Liver (tissue), 9 donors: Measurements from ENCODE around the gene SNU13. TPM values are rescaled to one million over a fixed set of nuclear protein-coding genes. Genes with fewer than 3 reads are reported as not detected.

Experiments
- DNase-seq: peaks from one replicate; pipeline ENCODE4 v3.0.0-alpha.2; 2017; ENCODE audit warnings: low spot score
- H3K27ac ChIP-seq, 2 donors: one replicate each; pipeline ENCODE4 v1.7.0; 2013; ENCODE audit warnings: inconsistent platforms in 2 of 2, low read length in 2 of 2, control low read depth in 1 of 2, low read depth in 1 of 2, mild to moderate bottlenecking in 1 of 2
- H3K27me3 ChIP-seq, 4 donors: one replicate each; pipeline versions ENCODE4 v1.6.1 to v1.7.0; 2013; ENCODE audit warnings: low read length in 3 of 4, inconsistent platforms in 1 of 4, mild to moderate bottlenecking in 1 of 4, moderate library complexity in 1 of 4; ENCODE audit not compliant: control insufficient read depth in 4 of 4, insufficient read depth in 4 of 4
- H3K36me3 ChIP-seq, 4 donors: one replicate each; pipeline versions ENCODE4 v1.6.1 to v1.7.0; 2013; ENCODE audit warnings: low read length in 3 of 4, mild to moderate bottlenecking in 3 of 4, low read depth in 1 of 4, moderate library complexity in 1 of 4; ENCODE audit not compliant: control insufficient read depth in 4 of 4, insufficient read depth in 3 of 4
- H3K4me1 ChIP-seq, 4 donors: one replicate each; pipeline versions ENCODE4 v1.6.1 to v1.7.0; 2013; ENCODE audit warnings: low read length in 3 of 4, mild to moderate bottlenecking in 3 of 4, moderate library complexity in 1 of 4; ENCODE audit not compliant: control insufficient read depth in 4 of 4, insufficient read depth in 4 of 4
- H3K4me3 ChIP-seq, 3 donors: one replicate each; pipeline versions ENCODE4 v1.6.1 to v1.7.0; 2013; ENCODE audit warnings: low read length in 3 of 3, control low read depth in 1 of 3, low read depth in 1 of 3, mild to moderate bottlenecking in 1 of 3
- H3K9ac ChIP-seq, 2 donors: one replicate each; pipeline ENCODE4 v1.7.0; 2013; ENCODE audit warnings: low read length in 2 of 2, mild to moderate bottlenecking in 2 of 2, moderate library complexity in 2 of 2, control low read depth in 1 of 2, low read depth in 1 of 2
- H3K9me3 ChIP-seq, 4 donors: one replicate each; pipeline versions ENCODE4 v1.6.1 to v1.7.0; 2013; ENCODE audit warnings: low read length in 3 of 4; ENCODE audit not compliant: control insufficient read depth in 4 of 4
- ATF3 ChIP-seq: IDR thresholded peaks from 2 replicates; pipeline ENCODE4 v1.6.1; 2016; ENCODE audit warnings: antibody characterized with exemption
- CTCF ChIP-seq: fragments of 150-350 bp; IDR thresholded peaks from 2 replicates; pipeline ENCODE4 v1.5.1; 2017; ENCODE audit warnings: improper control_type of control experiment, low read depth, low read length; ENCODE audit not compliant: missing input control
- EGR1 ChIP-seq, 2 donors: IDR thresholded peaks; 2 replicates each; pipeline ENCODE4 v1.6.1; 2016 to 2018; ENCODE audit warnings: antibody characterized with exemption in 2 of 2, low read depth in 2 of 2
- FOXA2 ChIP-seq: IDR thresholded peaks from 2 replicates; pipeline ENCODE4 v1.6.1; 2016; ENCODE audit warnings: antibody characterized with exemption
- HNF4A ChIP-seq, 2 donors: conservative IDR thresholded peaks; 2 replicates each; pipeline ENCODE4 v1.6.1; 2016; ENCODE audit warnings: antibody characterized with exemption in 2 of 2, mild to moderate bottlenecking in 2 of 2
- JUND ChIP-seq, 2 donors: IDR thresholded peaks; 2 replicates each; pipeline ENCODE4 v1.6.1; 2016; ENCODE audit warnings: antibody characterized with exemption in 2 of 2
- MAX ChIP-seq: IDR thresholded peaks from 2 replicates; pipeline ENCODE4 v1.6.1; 2016; ENCODE audit warnings: antibody characterized with exemption
- NR2F2 ChIP-seq: IDR thresholded peaks from 2 replicates; pipeline ENCODE4 v1.6.1; 2016; ENCODE audit warnings: antibody characterized with exemption
- REST ChIP-seq: IDR thresholded peaks from 2 replicates; pipeline ENCODE4 v1.6.1; 2016; ENCODE audit warnings: antibody characterized with exemption, mild to moderate bottlenecking
- RXRA ChIP-seq, 2 donors: IDR thresholded peaks; 2 replicates each; pipeline ENCODE4 v1.6.1; 2017 to 2018; ENCODE audit warnings: antibody characterized with exemption in 2 of 2, mild to moderate bottlenecking in 1 of 2
- WGBS: extraction: QIAGEN DNeasy Blood & Tissue Kit; methylation state at CpG from one replicate; pipeline ENCODE4 v1.1.7; 2013; 5-methylcytosine and 5-hydroxymethylcytosine counted together
- polyA plus RNA-seq, 2 donors: library from polyadenylated mRNA; stranded (reverse) in 1 of 2; unstranded in 1 of 2; fragments of 200-250 nt in 1 of 2; fragments of >200 nt in 1 of 2; fragmentation: Nextera tagmentation in 1 of 2; extraction: Ambion mirVana in 1 of 2; gene quantifications; one replicate each; pipeline versions ENCODE4 v1.2.1 to v1.2.3, GENCODE V29; 2013 to 2015
- total RNA-seq, 2 donors: library from RNA; depleted of rRNA; stranded (reverse); fragments of >200 nt; gene quantifications; one replicate each; pipeline ENCODE4 v1.2.3, GENCODE V29; 2014
- donor health status: healthy.
- donor health status: healthy.
- donor health status: healthy.
- donor health status: healthy.
- donor health status: healthy.

The SNU13 gene
- total and polyA plus RNA-seq, 4 donors: 22.3 to 104 (median 43.9) TPM

- H3K27me3 ChIP-seq: no peaks in the 10 kb centered on the region
- 84% methylated on average over 1 of the region's 1 CpG for WGBS
- no peaks in the 10 kb centered on the region for H3K36me3 ChIP-seq
- no peak overlapping the region for H3K4me3 ChIP-seq
- DNase-seq: no peak
- no peaks in the 10 kb centered on the region for H3K9me3 ChIP-seq
- H3K9ac ChIP-seq: no peak overlapping the region
- H3K4me1 ChIP-seq: no peaks in the 10 kb centered on the region
- H3K27ac ChIP-seq: no peak overlapping the region
- no peak for TF ChIP-seq REST
- no peak for TF ChIP-seq MAX
- TF ChIP-seq HNF4A (conservative IDR thresholded peaks at IDR 0.05): no peak
- TF ChIP-seq NR2F2: no peak
- TF ChIP-seq FOXA2: no peak
- no peak for TF ChIP-seq CTCF
- no peak for TF ChIP-seq ATF3
- no peak for TF ChIP-seq EGR1 (IDR thresholded peaks at IDR 0.05; ENCODE audit: low read depth in 2 of 2)
- no peak for TF ChIP-seq RXRA (IDR thresholded peaks at IDR 0.05)
Measured at GRCh38 chr22:41722496-41722895, 33.8 kb upstream of the SNU13 start.

- Histone ChIP-seq H3K9ac (no peak overlapping the region), H3K27me3 (no peaks in the 10 kb centered on the region), H3K27ac (no peak overlapping the region), H3K9me3 (no peaks in the 10 kb centered on the region), H3K4me1 (no peaks in the 10 kb centered on the region), H3K4me3 (no peak overlapping the region), H3K36me3 (no peaks in the 10 kb centered on the region)
- no peak for DNase-seq
- TF ChIP-seq ATF3 (no peak), JUND (IDR thresholded peaks at IDR 0.05) (no peak), MAX (no peak), REST (no peak), CTCF (no peak)
- 95% methylated on average over 9 of the region's 9 CpGs for WGBS
Measured at GRCh38 chr22:41713004-41713403, 24.3 kb upstream of the SNU13 start.
